MCF 10A (cell line): ENCODE results near the gene SLC38A8. TPM values are rescaled to one million over a fixed set of nuclear protein-coding genes. Genes with fewer than 3 reads are reported as not detected.

Experiments
- BruUV-seq: library from RNA; stranded (reverse); fragments of 400-500 nt; replicated peaks from 2 replicates; lab custom pipeline; 2021; lab: Mats Ljungman, UMichigan
- CTCF ChIA-PET: fragments of 300-600 bp; sonication (Branson Sonifier 250); formaldehyde crosslinking; extraction: SDS; loops from one replicate; lab custom pipeline; 2021; ENCODE audit warnings: antibody characterized with exemption, inconsistent platforms; lab: Yijun Ruan, JAX
- POLR2A ChIA-PET: fragments of 300-600, 350-650 bp; sonication (Branson Sonifier 250); formaldehyde crosslinking; extraction: SDS; loops from one replicate; lab custom pipeline; 2020; ENCODE audit warnings: antibody characterized with exemption, inconsistent platforms; lab: Yijun Ruan, JAX
- DNase-seq: peaks from one replicate; pipeline ENCODE4 v3.0.0-alpha.2; 2018; ENCODE audit not compliant: unreplicated experiment
- H3K27ac Mint-ChIP-seq: one replicate; pipeline ENCODE4 v1.8.0; 2022; ENCODE audit warnings: mild to moderate bottlenecking, low read depth, mixed read lengths; ENCODE audit not compliant: unreplicated experiment
- H3K27me3 Mint-ChIP-seq: one replicate; pipeline ENCODE4 v1.8.0; 2022; ENCODE audit warnings: mixed read lengths; ENCODE audit not compliant: insufficient read depth, unreplicated experiment
- H3K36me3 Mint-ChIP-seq: one replicate; pipeline ENCODE4 v1.8.0; 2022; ENCODE audit warnings: mild to moderate bottlenecking, moderate library complexity, mixed read lengths; ENCODE audit not compliant: insufficient read depth, unreplicated experiment
- H3K4me1 Mint-ChIP-seq: one replicate; pipeline ENCODE4 v1.8.0; 2022; ENCODE audit warnings: mixed read lengths; ENCODE audit not compliant: insufficient read depth, unreplicated experiment
- H3K4me3 Mint-ChIP-seq: one replicate; pipeline ENCODE4 v1.8.0; 2022; ENCODE audit warnings: mild to moderate bottlenecking, moderate library complexity, mixed read lengths; ENCODE audit not compliant: unreplicated experiment
- H3K9me3 Mint-ChIP-seq: one replicate; pipeline ENCODE4 v1.8.0; 2022; ENCODE audit warnings: mixed read lengths; ENCODE audit not compliant: unreplicated experiment
- CTCF ChIP-seq: fragments of 200-600 bp; IDR thresholded peaks from one replicate; pipeline ENCODE4 v1.8.0; 2022; ENCODE audit warnings: antibody characterized with exemption, mild to moderate bottlenecking; ENCODE audit not compliant: unreplicated experiment
- intact Hi-C: fragments of 100-400 bp; cut with micrococcal nuclease; formaldehyde crosslinking; loops from 2 replicates; pipeline ENCODE4 v1.14.1; 2022
- total RNA-seq: library from RNA; stranded (reverse); gene quantifications from 2 replicates; pipeline ENCODE4 v1.2.3, GENCODE V29; 2022

SLC38A8 gene
- total RNA-seq, 1 experiment from 2014 or later: not detected

DNA sequence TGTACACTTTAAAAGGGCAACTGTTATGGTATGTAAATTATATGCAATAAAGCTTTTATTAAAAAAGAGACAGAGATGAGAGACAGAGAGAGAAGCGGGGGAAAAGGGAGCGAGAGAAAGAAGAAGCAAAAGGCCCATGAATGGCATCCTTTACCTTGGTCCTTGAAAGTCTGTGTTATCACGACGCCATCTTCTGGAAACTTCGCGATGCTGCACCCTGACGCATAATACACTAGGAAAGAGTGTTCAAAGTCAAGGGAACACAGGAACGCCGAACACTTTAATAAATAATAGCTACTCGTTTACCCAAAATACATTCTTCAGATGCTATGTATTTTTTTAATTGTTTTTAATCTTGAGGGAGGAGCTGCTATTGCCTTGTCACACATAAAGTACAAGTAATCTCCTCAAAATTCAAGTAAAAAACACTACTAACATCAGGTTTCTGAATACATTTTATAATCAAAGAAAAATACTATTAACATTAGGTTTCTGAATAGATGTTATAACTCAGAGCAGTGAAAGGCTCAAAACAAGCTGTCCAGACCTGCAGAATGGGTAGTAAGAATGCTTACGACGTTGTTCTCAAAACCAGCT, 23.0 kb upstream of the SLC38A8 start:
- intact Hi-C loops: loop anchor here (1.0 kb wide), 3 partner anchors 97 to 139 kb away; partner anchors contain the start of gene NECAB2
- no peaks in the 10 kb centered on the region for H3K27me3 Mint-ChIP-seq
- no peak overlapping the region for H3K4me3 Mint-ChIP-seq
- peaks cover 77% of the 10 kb centered on the region for H3K36me3 Mint-ChIP-seq
- TF ChIP-seq CTCF: peak; percentile 63
- ChIA-PET POLR2A (interaction anchor here (1.1 to 1.6 kb wide), 2 partner anchors 51 to 108 kb away, joined by 4 read pairs; partner anchors contain the start of gene MBTPS1), CTCF (interaction anchor here (0.6 to 9.1 kb wide), 43 partner anchors 8 to 1775 kb away, joined by 3 to 220 read pairs (median 4); partner anchors contain the start of genes OSGIN1, SLC38A8 and TAF1C)
- BruUV-seq: no TSS peak
- no peak overlapping the region for H3K27ac Mint-ChIP-seq
- H3K4me1 Mint-ChIP-seq: no peaks in the 10 kb centered on the region
- no peaks in the 10 kb centered on the region for H3K9me3 Mint-ChIP-seq
- peak; percentile 65 for DNase-seq

GRCh38 chr16:84063980-84064379, 21.4 kb upstream of the SLC38A8 start:
- H3K4me1 Mint-ChIP-seq: no peaks in the 10 kb centered on the region
- peaks cover 78% of the 10 kb centered on the region for H3K36me3 Mint-ChIP-seq
- ChIA-PET CTCF (interaction anchor here (0.9 to 9.1 kb wide), 10 partner anchors 10 to 140 kb away, joined by 3 to 220 read pairs (median 4); partner anchors contain the start of gene OSGIN1), POLR2A (interaction anchor here (0.9 kb wide), 1 partner anchor 109 kb away, joined by 3 read pairs; no protein-coding TSS in a partner anchor)
- intact Hi-C loops: loop anchor here (2.0 kb wide), 1 partner anchor 237 kb away; no protein-coding TSS in a partner anchor
- H3K27ac Mint-ChIP-seq: no peak overlapping the region
- BruUV-seq: no TSS peak
- no peak for TF ChIP-seq CTCF
- DNase-seq: no peak
- H3K9me3 Mint-ChIP-seq: no peaks in the 10 kb centered on the region
- H3K4me3 Mint-ChIP-seq: no peak overlapping the region
- no peaks in the 10 kb centered on the region for H3K27me3 Mint-ChIP-seq

DNA sequence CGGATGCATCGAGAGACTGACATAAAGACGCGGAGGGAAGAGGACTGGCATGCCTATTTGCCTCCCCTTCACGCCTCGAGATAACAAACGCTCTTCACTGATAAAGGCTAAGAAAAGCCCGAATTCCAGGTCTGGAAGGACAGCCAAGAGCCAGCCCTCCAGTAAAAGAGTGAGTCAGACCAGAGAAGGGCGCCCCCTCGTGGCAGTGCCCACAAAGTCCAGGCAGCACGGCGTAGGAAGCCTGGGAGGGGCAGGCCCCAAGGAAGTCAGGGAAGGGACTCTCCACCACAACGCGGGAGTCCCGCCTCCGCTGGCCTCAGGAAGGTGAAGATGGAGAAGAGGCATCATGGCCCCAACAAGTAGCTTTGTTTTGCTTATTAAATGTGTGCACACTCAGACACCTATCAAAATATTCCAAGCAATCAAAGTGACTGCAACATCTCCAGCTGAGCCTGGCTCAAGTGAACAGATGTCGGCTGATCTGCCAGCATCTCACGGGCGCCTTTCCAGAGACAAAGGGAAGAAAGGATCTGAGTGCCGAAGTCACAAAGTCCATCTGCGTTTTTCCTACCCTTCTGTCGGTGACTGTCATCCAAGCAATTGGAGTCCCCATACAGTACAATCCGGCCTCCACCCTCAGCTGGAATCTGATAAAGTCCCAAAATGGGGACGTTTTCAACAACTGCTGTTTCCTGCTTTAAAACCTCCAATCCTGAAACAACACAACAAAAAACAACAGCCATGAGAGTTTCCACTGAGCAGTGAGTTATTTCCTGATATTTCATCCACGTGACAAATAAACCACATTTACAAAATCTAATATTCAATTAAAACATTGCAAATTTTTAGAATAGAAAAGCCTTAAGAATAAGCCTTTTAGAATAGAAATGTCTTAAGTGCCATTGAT, 20.4 kb upstream of the SLC38A8 start:
- Mint-ChIP-seq H3K36me3 (peaks cover 78% of the 10 kb centered on the region), H3K27me3 (no peaks in the 10 kb centered on the region), H3K4me1 (no peaks in the 10 kb centered on the region), H3K9me3 (no peaks in the 10 kb centered on the region), H3K4me3 (no peak overlapping the region), H3K27ac (no peak overlapping the region)
- BruUV-seq: no TSS peak
- intact Hi-C loops: loop anchor here (2.0 kb wide), 1 partner anchor 236 kb away; no protein-coding TSS in a partner anchor
- CTCF ChIA-PET: interaction anchor here (0.6 to 9.1 kb wide), 21 partner anchors 8 to 139 kb away, joined by 3 to 220 read pairs (median 4); partner anchors contain the start of gene OSGIN1
- peak; percentile 68 for DNase-seq
- peak; percentile 89 for TF ChIP-seq CTCF
- POLR2A ChIA-PET: interaction anchor here (0.9 kb wide), 1 partner anchor 108 kb away, joined by 3 read pairs; no protein-coding TSS in a partner anchor
